Measurements from ENCODE around the gene NHSL2.

Gene NHSL2

DNA sequence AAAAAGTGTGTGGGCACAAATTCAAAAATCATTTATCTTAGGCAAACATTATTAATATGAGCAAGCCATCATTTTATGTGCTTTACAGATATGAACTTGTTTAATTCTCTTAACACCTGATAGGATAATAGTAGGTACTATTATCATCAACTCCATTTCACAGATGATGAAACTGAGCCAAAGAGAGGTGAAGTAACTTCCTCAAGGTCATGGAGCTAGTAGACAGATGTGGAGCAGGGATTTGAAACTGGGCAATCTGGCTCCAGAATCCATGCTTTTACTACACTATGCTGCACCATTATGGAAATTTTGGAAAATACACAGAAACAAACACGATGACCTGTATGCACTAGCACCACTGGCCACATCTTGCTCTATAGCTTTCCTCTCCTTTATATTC lies 269.9 kb downstream of the NHSL2 start:
- DNase-seq (ENCODE audit: low spot score) = no peak

DNA sequence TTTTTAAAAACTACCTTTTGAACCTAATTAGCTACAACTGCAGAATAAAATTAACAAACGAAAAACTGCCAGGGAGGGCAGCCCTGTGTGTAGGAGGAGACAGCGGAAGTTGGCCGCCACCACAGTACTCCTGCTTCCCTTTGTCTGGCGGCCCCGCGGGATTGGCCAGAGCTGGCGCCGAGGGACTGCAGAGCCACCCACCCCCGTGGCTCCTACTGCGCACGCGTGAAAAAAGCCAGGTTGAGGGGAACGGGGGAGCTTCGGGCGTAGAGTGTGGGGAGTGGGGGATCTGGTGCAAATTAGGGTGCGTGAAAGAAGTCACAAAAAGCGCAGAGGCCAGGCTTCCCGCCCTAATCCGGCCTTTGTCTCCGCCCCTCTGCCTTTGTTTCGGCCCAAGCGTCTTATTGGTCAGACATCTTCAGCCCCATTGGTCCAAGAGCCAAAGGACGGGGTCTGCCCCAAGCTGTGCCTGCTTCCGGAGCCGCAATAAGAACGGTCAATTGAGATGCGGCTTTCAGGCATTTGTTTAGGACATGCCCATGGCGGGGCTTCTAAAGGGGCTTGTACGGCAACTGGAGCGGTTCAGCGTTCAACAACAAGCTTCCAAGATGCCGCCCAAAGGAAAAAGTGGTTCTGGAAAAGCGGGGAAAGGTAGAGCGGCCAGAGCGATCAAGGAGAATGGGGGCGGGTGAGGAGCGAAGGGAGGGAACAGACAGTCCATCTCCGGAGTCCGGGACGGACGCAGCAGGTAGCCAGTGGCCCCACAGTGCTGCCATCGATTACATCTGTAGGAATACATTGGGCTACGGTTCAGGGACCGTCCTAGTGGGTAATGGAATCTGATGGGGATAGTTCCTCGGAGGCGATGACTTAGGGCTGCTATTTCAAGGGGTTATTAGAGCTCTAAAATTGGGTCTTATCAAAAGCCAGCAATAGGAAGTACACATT lies 270.8 kb downstream of the NHSL2 start, which contains the start of gene PIN4:
TSS of gene PIN4 (plus strand) at position 580 of the 948 bp plus-strand sequence. CDS start at position 609, 29 bp downstream.
- peak; percentile 90 for DNase-seq (ENCODE audit: low spot score)

DNA sequence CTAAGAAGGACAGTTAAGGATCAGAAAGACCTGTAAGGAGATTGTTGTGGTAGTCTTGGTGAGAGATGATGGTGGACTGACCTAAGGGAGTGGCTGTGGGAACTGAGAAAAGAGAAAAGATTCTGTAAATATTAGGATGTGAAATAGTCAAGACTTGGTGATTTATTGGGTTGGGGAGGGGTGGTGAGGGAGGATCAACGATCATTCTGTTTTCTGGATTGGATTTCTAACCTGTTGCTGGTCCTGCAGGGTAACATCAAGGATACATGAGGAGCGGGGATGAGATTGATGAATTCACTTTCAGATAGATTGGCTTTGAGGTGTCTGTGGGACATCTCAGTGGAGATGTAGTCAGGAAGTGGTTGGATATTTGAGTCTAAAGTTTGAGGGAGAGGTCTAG lies 272.3 kb downstream of the NHSL2 start:
- no peak for DNase-seq (ENCODE audit: low spot score)

DNA sequence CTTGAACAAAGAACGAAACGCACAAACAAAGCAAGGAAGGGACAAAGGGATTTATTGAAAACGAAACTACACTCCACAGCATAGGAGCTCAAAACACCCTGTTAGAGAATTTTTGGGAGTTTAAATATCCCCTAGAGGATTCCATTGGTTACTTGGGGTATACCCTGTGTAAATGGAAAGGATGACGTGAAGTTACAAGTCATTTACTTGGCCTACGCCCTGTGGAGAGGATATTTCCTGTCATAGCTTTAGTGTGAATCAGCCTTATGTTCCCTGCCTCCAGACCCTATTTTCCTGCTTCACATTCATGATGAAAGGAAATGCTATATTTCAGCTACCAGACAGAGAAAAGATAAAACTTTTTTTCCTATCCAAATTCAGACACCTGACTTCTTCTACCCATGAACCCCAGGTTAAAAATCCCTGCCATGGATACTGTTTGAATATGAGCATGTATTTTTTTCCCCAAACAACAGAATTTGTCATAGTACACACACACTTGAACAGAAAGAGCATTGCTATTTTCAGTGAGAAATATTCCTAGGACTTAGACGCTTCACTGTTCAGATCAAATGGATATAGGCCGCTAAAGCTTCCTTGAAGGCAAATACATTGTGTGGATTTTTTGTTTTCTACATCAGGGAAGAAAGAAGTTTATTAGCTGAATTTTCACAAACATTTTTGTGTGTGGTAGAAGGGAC lies 291.3 kb downstream of the NHSL2 start:
- DNase-seq (ENCODE audit: low spot score) = no peak
